Measurements from ENCODE around the gene ASB8.

DNA sequence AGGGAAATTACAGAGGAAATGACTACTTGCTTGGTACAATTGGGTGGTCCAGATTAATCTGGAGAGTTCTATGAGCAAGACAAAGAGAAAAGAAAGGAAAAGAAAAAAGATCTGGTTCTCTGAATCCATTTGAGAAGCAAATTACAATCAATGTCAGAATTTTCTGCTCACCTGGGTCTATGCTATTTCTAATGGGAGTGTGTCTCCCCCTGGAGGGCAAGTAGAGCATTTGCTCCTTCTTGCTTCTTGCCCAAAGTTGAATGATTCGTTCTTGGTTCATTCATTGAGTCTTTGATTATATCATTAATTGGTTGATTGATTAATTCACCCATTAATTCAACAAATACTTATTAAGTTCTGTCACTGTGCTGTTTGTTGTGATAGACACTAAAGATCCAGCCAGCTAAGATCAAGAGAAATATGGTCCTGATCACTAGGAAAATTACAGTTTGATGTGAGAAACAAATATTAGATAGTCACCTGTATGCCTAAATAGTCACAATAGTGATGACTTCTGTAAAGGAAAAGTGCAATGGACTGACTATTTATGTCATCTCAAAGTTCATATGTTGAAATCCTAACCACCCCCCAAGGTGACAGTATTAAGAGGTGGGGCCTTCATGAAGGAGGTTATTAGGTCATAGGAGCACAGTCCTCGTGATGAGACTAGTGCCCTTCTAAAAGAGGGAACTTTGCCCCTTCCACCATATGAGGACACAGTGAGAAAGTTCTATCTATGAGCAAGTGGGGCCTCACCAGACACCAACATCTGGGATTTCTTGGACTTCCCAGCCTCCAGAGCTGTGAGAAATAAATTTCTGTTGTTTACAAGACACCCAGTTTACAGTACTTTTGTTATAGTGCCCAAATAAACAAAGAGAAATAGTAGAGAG is 8.0 kb upstream of the ASB8 start:
- TF ChIP-seq, protein P1, sequence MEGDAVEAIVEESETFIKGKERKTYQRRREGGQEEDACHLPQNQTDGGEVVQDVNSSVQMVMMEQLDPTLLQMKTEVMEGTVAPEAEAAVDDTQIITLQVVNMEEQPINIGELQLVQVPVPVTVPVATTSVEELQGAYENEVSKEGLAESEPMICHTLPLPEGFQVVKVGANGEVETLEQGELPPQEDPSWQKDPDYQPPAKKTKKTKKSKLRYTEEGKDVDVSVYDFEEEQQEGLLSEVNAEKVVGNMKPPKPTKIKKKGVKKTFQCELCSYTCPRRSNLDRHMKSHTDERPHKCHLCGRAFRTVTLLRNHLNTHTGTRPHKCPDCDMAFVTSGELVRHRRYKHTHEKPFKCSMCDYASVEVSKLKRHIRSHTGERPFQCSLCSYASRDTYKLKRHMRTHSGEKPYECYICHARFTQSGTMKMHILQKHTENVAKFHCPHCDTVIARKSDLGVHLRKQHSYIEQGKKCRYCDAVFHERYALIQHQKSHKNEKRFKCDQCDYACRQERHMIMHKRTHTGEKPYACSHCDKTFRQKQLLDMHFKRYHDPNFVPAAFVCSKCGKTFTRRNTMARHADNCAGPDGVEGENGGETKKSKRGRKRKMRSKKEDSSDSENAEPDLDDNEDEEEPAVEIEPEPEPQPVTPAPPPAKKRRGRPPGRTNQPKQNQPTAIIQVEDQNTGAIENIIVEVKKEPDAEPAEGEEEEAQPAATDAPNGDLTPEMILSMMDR (IDR thresholded peaks at IDR 0.05; ENCODE audit: low read length): peak; percentile 89
- TF ChIP-seq EZH2phosphoT487 (IDR thresholded peaks at IDR 0.05; ENCODE audit: low read length) (no peak), EZH2 (optimal IDR thresholded peaks at IDR 0.05; ENCODE audit: low read depth, low read length) (no peak)
